ENCODE results near the gene PITPNM2. TPM values are rescaled to one million over a fixed set of nuclear protein-coding genes. Genes with fewer than 3 reads are reported as not detected.

The PITPNM2 gene
- total RNA-seq, 4 donors from 2014 or later: 3.2 to 6.5 (median 4.2) TPM

DNA sequence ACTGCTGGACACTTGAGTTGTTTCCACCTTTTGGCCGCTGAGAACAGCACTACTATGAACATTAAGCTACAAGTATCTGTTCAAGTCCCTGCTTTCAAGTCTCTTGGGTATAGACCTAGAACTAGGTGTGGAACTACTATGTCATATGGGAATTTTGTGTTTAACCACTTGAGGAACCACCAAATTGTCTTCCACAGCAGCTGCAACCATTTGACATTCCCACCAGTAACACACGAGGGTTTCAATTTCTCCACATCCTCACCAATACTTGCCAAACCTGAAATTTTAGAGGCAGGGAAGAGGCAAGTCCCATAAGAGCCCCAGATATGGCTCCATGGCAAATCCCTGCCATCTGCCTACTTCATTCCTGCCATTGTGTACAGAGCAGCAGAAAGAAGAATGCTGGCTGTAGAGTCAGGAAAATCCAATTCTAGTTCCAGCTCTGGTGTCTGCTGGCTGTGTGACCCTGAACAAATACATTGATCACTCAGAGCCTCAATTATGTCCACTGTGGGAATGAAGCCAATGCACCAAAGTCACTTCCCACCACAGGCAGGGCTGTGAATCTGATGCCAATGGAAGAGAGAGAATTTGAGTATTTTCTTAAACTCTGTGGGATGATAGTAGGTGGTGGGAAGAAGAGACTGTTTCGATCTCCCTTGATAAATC, 17.8 kb downstream of the PITPNM2 start:
- no peak for DNase-seq (ENCODE audit: low spot score in 2 of 2)
- intact Hi-C loops (cut with DNase I; ENCODE audit: low total_unique reads): no loop called here
- no peak overlapping the region for H3K4me3 ChIP-seq (ENCODE audit: low read depth, poor library complexity, severe bottlenecking)
- WGBS, 2 donors: 73 to 80% methylated on average over 3 of the region's 3 CpGs
- TF ChIP-seq POLR2A (IDR thresholded peaks at IDR 0.05) (no peak), CTCF (IDR thresholded peaks at IDR 0.05) (no peak)

GRCh38 chr12:123131879-123132402, 18.9 kb downstream of the PITPNM2 start:
- WGBS, 2 donors: 44 to 59% methylated on average over 12 of the region's 12 CpGs
- intact Hi-C loops (cut with DNase I; ENCODE audit: low total_unique reads): no loop called here
- H3K4me3 ChIP-seq (ENCODE audit: low read depth, poor library complexity, severe bottlenecking): no peak overlapping the region
- DNase-seq (ENCODE audit: low spot score in 2 of 2): no peak
- no peak for TF ChIP-seq CTCF (IDR thresholded peaks at IDR 0.05)
- no peak for TF ChIP-seq POLR2A (IDR thresholded peaks at IDR 0.05)

DNA sequence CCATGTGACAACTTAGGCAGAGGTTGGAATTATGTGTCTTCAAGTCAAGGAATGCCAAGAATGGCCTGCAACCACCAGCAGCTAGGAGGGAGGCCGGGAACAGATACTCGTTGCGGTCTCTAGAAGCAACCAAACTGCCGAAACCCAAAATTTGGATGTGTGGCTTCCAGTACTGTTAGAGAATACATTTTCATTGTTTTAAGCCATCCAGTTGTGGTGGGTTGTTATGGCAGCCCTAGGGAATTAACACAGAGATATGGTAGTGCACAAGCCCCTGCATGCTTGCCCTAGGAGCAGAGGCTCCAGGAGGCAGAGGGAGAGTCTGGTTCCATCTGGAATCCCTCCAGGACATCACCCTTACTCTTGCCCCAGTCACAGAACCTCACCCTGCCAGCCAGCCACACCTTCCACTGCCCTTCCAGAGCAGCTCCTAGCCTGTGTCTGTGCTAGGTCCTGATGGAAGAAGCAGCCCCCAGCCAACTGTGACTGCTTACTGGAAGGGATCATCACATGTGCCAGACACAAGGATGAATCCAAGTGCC, 19.5 kb downstream of the PITPNM2 start:
- no peak for DNase-seq (ENCODE audit: low spot score in 2 of 2)
- TF ChIP-seq POLR2A (IDR thresholded peaks at IDR 0.05): no peak
- TF ChIP-seq CTCF (IDR thresholded peaks at IDR 0.05): no peak
- intact Hi-C loops (cut with DNase I; ENCODE audit: low total_unique reads): no loop called here
- 38 to 45% methylated on average over 4 of the region's 4 CpGs for WGBS, 2 donors
- no peak overlapping the region for H3K4me3 ChIP-seq (ENCODE audit: low read depth, poor library complexity, severe bottlenecking)

GRCh38 chr12:123129621-123130020, 21.3 kb downstream of the PITPNM2 start:
- intact Hi-C loops (cut with DNase I; ENCODE audit: low total_unique reads): no loop called here
- TF ChIP-seq CTCF (IDR thresholded peaks at IDR 0.05): no peak
- TF ChIP-seq POLR2A (IDR thresholded peaks at IDR 0.05): no peak
- WGBS, 2 donors: 57 to 67% methylated on average over 4 of the region's 4 CpGs
- no peak for DNase-seq (ENCODE audit: low spot score in 2 of 2)
- no peak overlapping the region for H3K4me3 ChIP-seq (ENCODE audit: low read depth, poor library complexity, severe bottlenecking)

DNA sequence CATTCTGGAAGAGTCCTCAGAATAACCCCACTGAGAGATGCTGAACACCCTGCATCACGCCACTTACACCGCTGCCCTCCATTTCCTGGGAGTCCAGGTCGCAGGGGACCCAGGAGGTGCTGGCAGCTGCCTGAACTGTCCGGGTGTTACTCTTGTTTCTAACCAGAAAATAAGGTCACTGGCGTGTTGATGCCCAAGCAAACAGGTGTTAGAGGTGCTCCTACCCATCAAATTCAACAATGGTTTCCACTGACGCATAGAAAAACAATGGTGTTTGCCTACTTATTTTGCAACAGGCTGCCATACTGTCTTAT, 23.8 kb downstream of the PITPNM2 start:
- TF ChIP-seq POLR2A (IDR thresholded peaks at IDR 0.05): no peak
- TF ChIP-seq CTCF (IDR thresholded peaks at IDR 0.05): no peak
- WGBS, 2 donors: 93 to 97% methylated on average over 6 of the region's 6 CpGs
- H3K4me3 ChIP-seq (ENCODE audit: low read depth, poor library complexity, severe bottlenecking): no peak overlapping the region
- intact Hi-C loops (cut with DNase I; ENCODE audit: low total_unique reads): no loop called here
- DNase-seq (ENCODE audit: low spot score in 2 of 2): no peak

Measured in lower leg skin (tissue), 4 donors.